Left ventricle myocardium inferior (tissue), 1 donor: ENCODE data around the gene SAP30. TPM values are rescaled to one million over a fixed set of nuclear protein-coding genes. Genes with fewer than 3 reads are reported as not detected.

Experiments
- DNase-seq: peaks from one replicate; pipeline ENCODE4 v3.0.0-alpha.2; 2020
- H3K27ac ChIP-seq: fragments of 200-600 bp; replicated peaks from 2 replicates; pipeline ENCODE4 v1.8.0; 2021
- H3K27me3 ChIP-seq: fragments of 200-600 bp; 2 replicates; pipeline ENCODE4 v1.8.0; 2021; ENCODE audit warnings: low read depth
- H3K36me3 ChIP-seq: fragments of 200-600 bp; 2 replicates; pipeline ENCODE4 v1.8.0; 2021
- H3K4me1 ChIP-seq: fragments of 200-600 bp; 2 replicates; pipeline ENCODE4 v1.8.0; 2021
- H3K4me3 ChIP-seq: fragments of 200-600 bp; 2 replicates; pipeline ENCODE4 v1.8.0; 2021; ENCODE audit warnings: mild to moderate bottlenecking, moderate library complexity
- H3K9me3 ChIP-seq: fragments of 200-600 bp; replicated peaks from 2 replicates; pipeline ENCODE4 v1.8.0; 2021
- intact Hi-C: fragments of 100-400 bp; cut with micrococcal nuclease; formaldehyde crosslinking; loops from one replicate; pipeline ENCODE4 v1.11.0; 2022
- total RNA-seq: library from RNA; stranded (reverse); fragmentation: NEBNext Ultra II Directional; extraction: Animal tissue kit (Norgen Biotek cat#: 25700); gene quantifications from one replicate; pipeline ENCODE4 v1.2.1, GENCODE V29; 2021
- TF ChIP-seq, protein P1 (sequence below): fragments of 200-600 bp; IDR thresholded peaks from 2 replicates; pipeline ENCODE4 v1.8.0; 2021; ENCODE audit warnings: antibody characterized with exemption, mild to moderate bottlenecking, borderline replicate concordance
- donor health status: DM: no; HTN: yes; CAD: no; lungs with severe emphysema.

Gene SAP30
- total RNA-seq, 1 donor from 2014 or later = 16.5 TPM

DNA sequence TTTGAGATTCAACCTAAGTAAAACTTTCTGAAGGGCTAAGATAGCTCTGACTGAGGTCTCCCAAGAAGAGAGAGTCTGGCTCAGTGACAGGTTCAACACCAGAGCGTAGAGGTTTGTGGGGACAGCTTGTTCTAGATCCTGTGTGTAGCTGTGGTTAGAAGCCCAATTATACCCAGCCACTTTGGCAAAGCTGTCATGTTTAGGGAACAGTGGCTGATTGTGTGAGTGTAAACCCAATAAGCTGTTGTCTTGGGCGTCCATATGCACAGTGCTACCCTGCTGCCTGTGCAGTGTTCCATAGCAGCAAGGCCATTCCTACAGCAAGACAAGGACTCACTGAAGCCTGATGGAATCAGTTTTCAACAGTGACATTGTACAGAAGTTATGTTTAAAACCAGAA, 39.3 kb downstream of the SAP30 start:
- Histone ChIP-seq H3K27ac (peak overlapping the region; percentile 32), H3K9me3 (no peaks in the 10 kb centered on the region), H3K4me3 (no peak overlapping the region), H3K27me3 (no peaks in the 10 kb centered on the region), H3K36me3 (no peaks in the 10 kb centered on the region), H3K4me1 (peaks cover 18% of the 10 kb centered on the region)
- intact Hi-C loops = loop anchor here (10.0 kb wide), 1 partner anchor 395 kb away; no protein-coding TSS in a partner anchor
- no peak for DNase-seq
- TF ChIP-seq, protein P1, sequence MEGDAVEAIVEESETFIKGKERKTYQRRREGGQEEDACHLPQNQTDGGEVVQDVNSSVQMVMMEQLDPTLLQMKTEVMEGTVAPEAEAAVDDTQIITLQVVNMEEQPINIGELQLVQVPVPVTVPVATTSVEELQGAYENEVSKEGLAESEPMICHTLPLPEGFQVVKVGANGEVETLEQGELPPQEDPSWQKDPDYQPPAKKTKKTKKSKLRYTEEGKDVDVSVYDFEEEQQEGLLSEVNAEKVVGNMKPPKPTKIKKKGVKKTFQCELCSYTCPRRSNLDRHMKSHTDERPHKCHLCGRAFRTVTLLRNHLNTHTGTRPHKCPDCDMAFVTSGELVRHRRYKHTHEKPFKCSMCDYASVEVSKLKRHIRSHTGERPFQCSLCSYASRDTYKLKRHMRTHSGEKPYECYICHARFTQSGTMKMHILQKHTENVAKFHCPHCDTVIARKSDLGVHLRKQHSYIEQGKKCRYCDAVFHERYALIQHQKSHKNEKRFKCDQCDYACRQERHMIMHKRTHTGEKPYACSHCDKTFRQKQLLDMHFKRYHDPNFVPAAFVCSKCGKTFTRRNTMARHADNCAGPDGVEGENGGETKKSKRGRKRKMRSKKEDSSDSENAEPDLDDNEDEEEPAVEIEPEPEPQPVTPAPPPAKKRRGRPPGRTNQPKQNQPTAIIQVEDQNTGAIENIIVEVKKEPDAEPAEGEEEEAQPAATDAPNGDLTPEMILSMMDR = no peak

GRCh38 chr4:173411106-173411693, 40.4 kb downstream of the SAP30 start:
- Histone ChIP-seq H3K36me3 (no peaks in the 10 kb centered on the region), H3K27ac (peak overlapping the region; percentile 32), H3K27me3 (no peaks in the 10 kb centered on the region), H3K4me3 (no peak overlapping the region), H3K4me1 (peaks cover 18% of the 10 kb centered on the region), H3K9me3 (no peaks in the 10 kb centered on the region)
- intact Hi-C loops = loop anchor here (10.0 kb wide), 1 partner anchor 396 kb away; no protein-coding TSS in a partner anchor
- DNase-seq = no peak
- TF ChIP-seq, protein P1 = no peak

DNA sequence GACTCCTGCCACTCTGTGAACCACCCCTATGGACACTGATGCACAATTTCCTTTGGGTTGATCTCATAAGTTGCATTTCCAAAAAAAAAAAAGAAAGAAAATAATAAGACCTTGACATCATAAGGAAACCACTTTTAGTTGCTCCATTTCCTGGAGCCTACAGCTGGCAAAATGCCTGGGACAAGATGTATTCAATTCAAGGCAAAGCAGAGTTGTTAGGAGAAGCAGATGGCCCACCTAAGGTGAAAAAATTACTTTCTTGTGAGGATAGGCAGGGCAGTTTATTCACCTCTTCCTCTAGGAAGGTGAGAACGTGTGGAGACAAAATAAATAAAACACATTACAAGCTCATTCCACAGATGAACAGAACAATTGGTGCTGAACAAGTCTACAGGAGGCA, 42.3 kb downstream of the SAP30 start:
- H3K27ac ChIP-seq = no peak overlapping the region
- no peaks in the 10 kb centered on the region for H3K9me3 ChIP-seq
- DNase-seq = no peak
- intact Hi-C loops = loop anchor here (10.0 kb wide), 1 partner anchor 398 kb away; no protein-coding TSS in a partner anchor
- H3K27me3 ChIP-seq = no peaks in the 10 kb centered on the region
- TF ChIP-seq, protein P1 = no peak
- H3K4me3 ChIP-seq = no peak overlapping the region
- H3K4me1 ChIP-seq = peaks cover 18% of the 10 kb centered on the region
- H3K36me3 ChIP-seq = no peaks in the 10 kb centered on the region

GRCh38 chr4:173414456-173414855, 43.7 kb downstream of the SAP30 start:
- Histone ChIP-seq H3K27me3 (no peaks in the 10 kb centered on the region), H3K36me3 (no peaks in the 10 kb centered on the region), H3K4me3 (no peak overlapping the region), H3K4me1 (peaks cover 18% of the 10 kb centered on the region), H3K27ac (peak overlapping the region; percentile 5), H3K9me3 (no peaks in the 10 kb centered on the region)
- no peak for DNase-seq
- TF ChIP-seq, protein P1 = no peak
- intact Hi-C loops = loop anchor here (10.0 kb wide), 1 partner anchor 400 kb away; no protein-coding TSS in a partner anchor

DNA sequence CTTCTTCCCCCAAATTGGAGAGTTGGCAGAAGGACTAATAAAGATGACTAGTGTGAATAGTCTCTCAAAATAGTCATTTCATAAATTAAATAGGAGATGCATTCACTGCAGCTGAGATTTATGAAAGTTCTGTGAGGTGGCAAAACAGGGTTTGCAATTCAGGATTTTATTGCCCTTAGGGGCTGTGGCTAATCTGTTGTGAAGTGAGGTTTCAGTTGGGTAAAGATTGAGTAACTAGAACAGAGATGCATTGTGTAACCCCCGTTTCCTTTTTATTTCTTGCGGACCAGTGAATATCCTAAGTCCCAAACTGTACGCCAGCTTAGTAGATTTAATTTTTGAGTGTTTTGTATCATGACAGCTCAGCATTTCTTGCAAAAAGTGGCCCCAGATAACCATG, 44.3 kb downstream of the SAP30 start:
- Histone ChIP-seq H3K9me3 (no peaks in the 10 kb centered on the region), H3K27ac (peak overlapping the region; percentile 5), H3K4me3 (no peak overlapping the region), H3K27me3 (no peaks in the 10 kb centered on the region), H3K4me1 (peaks cover 14% of the 10 kb centered on the region), H3K36me3 (no peaks in the 10 kb centered on the region)
- TF ChIP-seq, protein P1 = no peak
- DNase-seq = no peak
- intact Hi-C loops = loop anchor here (10.0 kb wide), 1 partner anchor 400 kb away; no protein-coding TSS in a partner anchor
